DND-41 (cell line): ENCODE measurements around the gene QRSL1.

Experiments
- ATAC-seq: fragments of 200-7000 bp; cut with Tn5 transposase; 3 replicates; pipeline ENCODE4 v1.9.1; 2021; ENCODE audit warnings: low read depth; ENCODE audit not compliant: insufficient read depth
- DNase-seq: peaks from one replicate; pipeline ENCODE4 v3.0.0-alpha.2; 2020
- H2AFZ ChIP-seq: 2 replicates; pipeline ENCODE4 v1.6.0; 2012; ENCODE audit warnings: low read depth, low read length
- H3K27ac ChIP-seq: 2 replicates; pipeline ENCODE4 v1.5.1; 2012; ENCODE audit warnings: low read length, inconsistent platforms
- H3K27me3 ChIP-seq: fragments of 200-600 bp; sonication (generic); 2 replicates; pipeline ENCODE4 v1.6.0; 2012; ENCODE audit warnings: low read length, mild to moderate bottlenecking, inconsistent platforms; ENCODE audit not compliant: insufficient read depth, poor library complexity
- H3K36me3 ChIP-seq: 2 replicates; pipeline ENCODE4 v1.5.1; 2012; ENCODE audit warnings: low read length, inconsistent platforms; ENCODE audit not compliant: insufficient read depth
- H3K4me1 ChIP-seq: 2 replicates; pipeline ENCODE4 v1.5.1; 2012; ENCODE audit warnings: mild to moderate bottlenecking, low read length; ENCODE audit not compliant: insufficient read depth
- H3K4me2 ChIP-seq: 2 replicates; pipeline ENCODE4 v1.6.0; 2012; ENCODE audit warnings: mild to moderate bottlenecking, moderate library complexity, low read length, inconsistent platforms; ENCODE audit not compliant: insufficient read depth
- H3K4me3 ChIP-seq, 2 experiments: fragments of 200-600 bp in 1 of 2; shearing (Covaris generic) in 1 of 2; 2 replicates each; pipeline ENCODE4 v1.5.1; 2012 to 2016; ENCODE audit warnings: inconsistent platforms in 2 of 2, low read length in 2 of 2, mild to moderate bottlenecking in 2 of 2, low read depth in 1 of 2, moderate library complexity in 1 of 2
- H3K79me2 ChIP-seq: 2 replicates; pipeline ENCODE4 v1.6.0; 2012; ENCODE audit warnings: low read length, inconsistent platforms; ENCODE audit not compliant: insufficient read depth
- H3K9ac ChIP-seq: 2 replicates; pipeline ENCODE4 v1.6.0; 2012; ENCODE audit warnings: low read depth, mild to moderate bottlenecking, inconsistent platforms, low read length, moderate library complexity
- H3K9me3 ChIP-seq: 2 replicates; pipeline ENCODE4 v1.5.1; 2012; ENCODE audit warnings: low read length, moderate library complexity, mild to moderate bottlenecking, inconsistent platforms; ENCODE audit not compliant: insufficient read depth, severe bottlenecking
- H4K20me1 ChIP-seq: 2 replicates; pipeline ENCODE4 v1.6.0; 2012; ENCODE audit warnings: low read length; ENCODE audit not compliant: insufficient read depth
- CTCF ChIP-seq: IDR thresholded peaks from 2 replicates; pipeline ENCODE4 v1.5.1; 2012; ENCODE audit warnings: borderline replicate concordance, low read length, moderate library complexity, mild to moderate bottlenecking; ENCODE audit not compliant: poor library complexity, severe bottlenecking; ENCODE audit errors: extremely low read depth
- EZH2 ChIP-seq: IDR thresholded peaks from 3 replicates; pipeline ENCODE4 v1.6.1; 2012; ENCODE audit warnings: borderline replicate concordance, low read depth, mild to moderate bottlenecking, moderate library complexity, low read length, inconsistent platforms; ENCODE audit not compliant: severe bottlenecking

Gene QRSL1

GRCh38 chr6:106631346-106631745 lies 2.0 kb downstream of the QRSL1 start:
- no peak for ATAC-seq
- Histone ChIP-seq H3K4me3 (no peak overlapping the region; a peak in 1 of 4 replicates), H3K27me3 (no peaks in the 10 kb centered on the region), H3K79me2 (peaks cover 81% of the 10 kb centered on the region), H3K9me3 (no peaks in the 10 kb centered on the region), H4K20me1 (peaks cover 19% of the 10 kb centered on the region; the same call in 1 of the 2 replicates), H3K36me3 (no peaks in the 10 kb centered on the region), H3K9ac (no peak overlapping the region), H2AFZ (no peak overlapping the region), H3K27ac (no peak overlapping the region), H3K4me1 (peaks cover 35% of the 10 kb centered on the region), H3K4me2 (peak overlapping the region; percentile 36; the same call in 1 of the 2 replicates)
- no peak for TF ChIP-seq CTCF
- no peak for TF ChIP-seq EZH2
- no peak for DNase-seq

- H3K9ac ChIP-seq: no peak overlapping the region
- no peaks in the 10 kb centered on the region; the same call in 1 of the 2 replicates for H3K36me3 ChIP-seq
- H3K4me2 ChIP-seq: no peak overlapping the region
- H2AFZ ChIP-seq: no peak overlapping the region
- no peaks in the 10 kb centered on the region for H3K27me3 ChIP-seq
- no peaks in the 10 kb centered on the region for H3K9me3 ChIP-seq
- peaks cover 94% of the 10 kb centered on the region for H3K79me2 ChIP-seq
- H3K27ac ChIP-seq: no peak overlapping the region
- ATAC-seq: no peak
- peaks cover 35% of the 10 kb centered on the region; the same call in 1 of the 2 replicates for H4K20me1 ChIP-seq
- H3K4me3 ChIP-seq: no peak overlapping the region
- no peak for TF ChIP-seq CTCF
- TF ChIP-seq EZH2: no peak
- DNase-seq: no peak
- peaks cover 18% of the 10 kb centered on the region for H3K4me1 ChIP-seq
These were observed 5.2 kb downstream of the QRSL1 start for GRCh38 chr6:106634565-106634964.

- no peak overlapping the region for H3K4me3 ChIP-seq
- H3K9ac ChIP-seq: no peak overlapping the region
- H3K36me3 ChIP-seq: peaks cover 21% of the 10 kb centered on the region
- H4K20me1 ChIP-seq: peaks cover 39% of the 10 kb centered on the region
- no peaks in the 10 kb centered on the region for H3K4me1 ChIP-seq
- TF ChIP-seq CTCF: no peak
- TF ChIP-seq EZH2: no peak
- H3K9me3 ChIP-seq: no peaks in the 10 kb centered on the region
- H3K79me2 ChIP-seq: peaks cover 74% of the 10 kb centered on the region
- no peak for ATAC-seq
- H3K27ac ChIP-seq: no peak overlapping the region
- H2AFZ ChIP-seq: no peak overlapping the region
- H3K4me2 ChIP-seq: no peak overlapping the region
- H3K27me3 ChIP-seq: no peaks in the 10 kb centered on the region
- DNase-seq: no peak
These were observed 7.8 kb downstream of the QRSL1 start for GRCh38 chr6:106637051-106637716.
